Activated CD4-positive, alpha-beta memory T cell treated with anti-CD3 and anti-CD28 coated beads for 36 hours (primary cell): Measurements from ENCODE around the gene STXBP6. TPM values are rescaled to one million over a fixed set of nuclear protein-coding genes. Genes with fewer than 3 reads are reported as not detected.

ENCODE experiments used
- CTCF ChIA-PET: fragments of 350-600 bp; sonication (Branson Sonifier 250); formaldehyde crosslinking; loops from one replicate; lab custom pipeline; 2021; ENCODE audit warnings: antibody characterized with exemption, inconsistent platforms; lab: Charles Lee
- POLR2A ChIA-PET: fragments of 350-600 bp; sonication (Branson Sonifier 250); formaldehyde crosslinking; loops from one replicate; lab custom pipeline; 2021; ENCODE audit warnings: antibody characterized with exemption; lab: Charles Lee
- DNase-seq: peaks from one replicate; pipeline ENCODE4 v3.0.0-alpha.2; 2020
- H3K27ac Mint-ChIP-seq: one replicate; pipeline ENCODE4 v1.8.0; 2021; ENCODE audit warnings: mixed read lengths
- H3K27me3 Mint-ChIP-seq: one replicate; pipeline ENCODE4 v1.8.0; 2021; ENCODE audit warnings: mixed read lengths
- H3K36me3 Mint-ChIP-seq: one replicate; pipeline ENCODE4 v1.8.0; 2021; ENCODE audit warnings: mixed read lengths
- H3K4me1 Mint-ChIP-seq: one replicate; pipeline ENCODE4 v1.8.0; 2021; ENCODE audit warnings: low read depth, mixed read lengths
- H3K4me3 Mint-ChIP-seq: one replicate; pipeline ENCODE4 v1.8.0; 2021; ENCODE audit warnings: mild to moderate bottlenecking, mixed read lengths
- H3K9me3 Mint-ChIP-seq: one replicate; pipeline ENCODE4 v1.8.0; 2021; ENCODE audit warnings: mixed read lengths
- intact Hi-C: fragments of 100-400 bp; cut with micrococcal nuclease; formaldehyde crosslinking; loops from one replicate; pipeline ENCODE4 v1.15.1; 2023
- total RNA-seq, 2 experiments: library from RNA; stranded (reverse); gene quantifications; one replicate each; pipeline ENCODE4 v1.2.3, GENCODE V29; 2021

The STXBP6 gene
- total RNA-seq, 2 experiments from 2014 or later = not detected

GRCh38 chr14:25006961-25007795 is 42.8 kb downstream of the STXBP6 start:
- H3K36me3 Mint-ChIP-seq = no peaks in the 10 kb centered on the region
- H3K27ac Mint-ChIP-seq = no peak overlapping the region
- POLR2A ChIA-PET = interaction anchor here (0.6 kb wide), 1 partner anchor 306 kb away, joined by 5 read pairs; no protein-coding TSS in a partner anchor
- H3K4me3 Mint-ChIP-seq = no peak overlapping the region
- H3K27me3 Mint-ChIP-seq = peaks cover 9% of the 10 kb centered on the region
- DNase-seq = no peak
- no peaks in the 10 kb centered on the region for H3K4me1 Mint-ChIP-seq
- CTCF ChIA-PET = no interaction called here
- intact Hi-C loops = no loop called here
- H3K9me3 Mint-ChIP-seq = no peaks in the 10 kb centered on the region

GRCh38 chr14:25006031-25006430 is 43.9 kb downstream of the STXBP6 start:
- peaks cover 8% of the 10 kb centered on the region for H3K27me3 Mint-ChIP-seq
- POLR2A ChIA-PET = no interaction called here
- no peaks in the 10 kb centered on the region for H3K4me1 Mint-ChIP-seq
- no peaks in the 10 kb centered on the region for H3K9me3 Mint-ChIP-seq
- intact Hi-C loops = no loop called here
- H3K36me3 Mint-ChIP-seq = no peaks in the 10 kb centered on the region
- CTCF ChIA-PET = no interaction called here
- H3K27ac Mint-ChIP-seq = no peak overlapping the region
- H3K4me3 Mint-ChIP-seq = no peak overlapping the region
- DNase-seq = no peak

- no peaks in the 10 kb centered on the region for H3K36me3 Mint-ChIP-seq
- H3K4me3 Mint-ChIP-seq = no peak overlapping the region
- ChIA-PET POLR2A (no interaction called here), CTCF (no interaction called here)
- no peak for DNase-seq
- no peaks in the 10 kb centered on the region for H3K9me3 Mint-ChIP-seq
- H3K27ac Mint-ChIP-seq = no peak overlapping the region
- intact Hi-C loops = no loop called here
- H3K27me3 Mint-ChIP-seq = peaks cover 1% of the 10 kb centered on the region
- H3K4me1 Mint-ChIP-seq = no peaks in the 10 kb centered on the region
Observed at GRCh38 chr14:25004389-25004809, 45.5 kb downstream of the STXBP6 start.

- Mint-ChIP-seq H3K27ac (no peak overlapping the region), H3K36me3 (no peaks in the 10 kb centered on the region), H3K9me3 (no peaks in the 10 kb centered on the region), H3K4me3 (no peak overlapping the region), H3K4me1 (no peaks in the 10 kb centered on the region), H3K27me3 (no peaks in the 10 kb centered on the region)
- CTCF ChIA-PET = no interaction called here
- intact Hi-C loops = no loop called here
- POLR2A ChIA-PET = no interaction called here
- no peak for DNase-seq
Observed at GRCh38 chr14:25003537-25003936, 46.4 kb downstream of the STXBP6 start.

GRCh38 chr14:25001601-25002000 is 48.3 kb downstream of the STXBP6 start:
- no peak overlapping the region for H3K27ac Mint-ChIP-seq
- intact Hi-C loops = no loop called here
- no peak overlapping the region for H3K4me3 Mint-ChIP-seq
- H3K27me3 Mint-ChIP-seq = no peaks in the 10 kb centered on the region
- H3K36me3 Mint-ChIP-seq = no peaks in the 10 kb centered on the region
- CTCF ChIA-PET = no interaction called here
- no peaks in the 10 kb centered on the region for H3K9me3 Mint-ChIP-seq
- no peak for DNase-seq
- POLR2A ChIA-PET = no interaction called here
- no peaks in the 10 kb centered on the region for H3K4me1 Mint-ChIP-seq

GRCh38 chr14:25001156-25001555 is 48.8 kb downstream of the STXBP6 start:
- H3K4me3 Mint-ChIP-seq = no peak overlapping the region
- DNase-seq = no peak
- CTCF ChIA-PET = no interaction called here
- intact Hi-C loops = no loop called here
- POLR2A ChIA-PET = no interaction called here
- no peaks in the 10 kb centered on the region for H3K36me3 Mint-ChIP-seq
- H3K27me3 Mint-ChIP-seq = no peaks in the 10 kb centered on the region
- no peaks in the 10 kb centered on the region for H3K9me3 Mint-ChIP-seq
- no peaks in the 10 kb centered on the region for H3K4me1 Mint-ChIP-seq
- no peak overlapping the region for H3K27ac Mint-ChIP-seq

GRCh38 chr14:24999157-24999556 is 50.8 kb downstream of the STXBP6 start:
- Mint-ChIP-seq H3K36me3 (no peaks in the 10 kb centered on the region), H3K9me3 (no peaks in the 10 kb centered on the region), H3K4me3 (no peak overlapping the region), H3K27ac (no peak overlapping the region), H3K4me1 (no peaks in the 10 kb centered on the region), H3K27me3 (no peaks in the 10 kb centered on the region)
- CTCF ChIA-PET = no interaction called here
- POLR2A ChIA-PET = no interaction called here
- intact Hi-C loops = no loop called here
- DNase-seq = no peak

GRCh38 chr14:24996930-24997725 is 52.8 kb downstream of the STXBP6 start:
- ChIA-PET POLR2A (no interaction called here), CTCF (no interaction called here)
- H3K4me3 Mint-ChIP-seq = no peak overlapping the region
- no peaks in the 10 kb centered on the region for H3K27me3 Mint-ChIP-seq
- no peak for DNase-seq
- no peaks in the 10 kb centered on the region for H3K9me3 Mint-ChIP-seq
- no peaks in the 10 kb centered on the region for H3K4me1 Mint-ChIP-seq
- intact Hi-C loops = no loop called here
- no peak overlapping the region for H3K27ac Mint-ChIP-seq
- no peaks in the 10 kb centered on the region for H3K36me3 Mint-ChIP-seq

- DNase-seq = no peak
- no peak overlapping the region for H3K4me3 Mint-ChIP-seq
- H3K27me3 Mint-ChIP-seq = no peaks in the 10 kb centered on the region
- CTCF ChIA-PET = no interaction called here
- no peaks in the 10 kb centered on the region for H3K36me3 Mint-ChIP-seq
- H3K27ac Mint-ChIP-seq = no peak overlapping the region
- no peaks in the 10 kb centered on the region for H3K4me1 Mint-ChIP-seq
- no peaks in the 10 kb centered on the region for H3K9me3 Mint-ChIP-seq
- POLR2A ChIA-PET = no interaction called here
- intact Hi-C loops = no loop called here
Observed at GRCh38 chr14:24995016-24995415, 54.9 kb downstream of the STXBP6 start.

GRCh38 chr14:24993631-24994030 is 56.3 kb downstream of the STXBP6 start:
- POLR2A ChIA-PET = no interaction called here
- no peaks in the 10 kb centered on the region for H3K9me3 Mint-ChIP-seq
- no peaks in the 10 kb centered on the region for H3K4me1 Mint-ChIP-seq
- no peak overlapping the region for H3K4me3 Mint-ChIP-seq
- no peak for DNase-seq
- H3K27me3 Mint-ChIP-seq = peaks cover 3% of the 10 kb centered on the region
- intact Hi-C loops = loop anchor here (5.0 kb wide), 1 partner anchor 186 kb away; no protein-coding TSS in a partner anchor
- CTCF ChIA-PET = no interaction called here
- no peak overlapping the region for H3K27ac Mint-ChIP-seq
- H3K36me3 Mint-ChIP-seq = no peaks in the 10 kb centered on the region

- peaks cover 3% of the 10 kb centered on the region for H3K27me3 Mint-ChIP-seq
- no peaks in the 10 kb centered on the region for H3K9me3 Mint-ChIP-seq
- intact Hi-C loops = loop anchor here (5.0 kb wide), 1 partner anchor 185 kb away; no protein-coding TSS in a partner anchor
- H3K4me3 Mint-ChIP-seq = no peak overlapping the region
- DNase-seq = no peak
- POLR2A ChIA-PET = no interaction called here
- no peaks in the 10 kb centered on the region for H3K36me3 Mint-ChIP-seq
- H3K27ac Mint-ChIP-seq = no peak overlapping the region
- CTCF ChIA-PET = interaction anchor here (1.2 kb wide), 1 partner anchor 512 kb away, joined by 3 read pairs; no protein-coding TSS in a partner anchor
- H3K4me1 Mint-ChIP-seq = no peaks in the 10 kb centered on the region
Observed at GRCh38 chr14:24992624-24993360, 57.2 kb downstream of the STXBP6 start.

- intact Hi-C loops = loop anchor here (5.0 kb wide), 1 partner anchor 185 kb away; no protein-coding TSS in a partner anchor
- Mint-ChIP-seq H3K27me3 (peaks cover 3% of the 10 kb centered on the region), H3K27ac (no peak overlapping the region), H3K36me3 (no peaks in the 10 kb centered on the region), H3K4me1 (no peaks in the 10 kb centered on the region), H3K9me3 (no peaks in the 10 kb centered on the region), H3K4me3 (no peak overlapping the region)
- DNase-seq = no peak
- ChIA-PET POLR2A (no interaction called here), CTCF (no interaction called here)
Observed at GRCh38 chr14:24991821-24992220, 58.1 kb downstream of the STXBP6 start.
